ENCODE results near the gene RAPGEF5.

- TF ChIP-seq, protein P1, sequence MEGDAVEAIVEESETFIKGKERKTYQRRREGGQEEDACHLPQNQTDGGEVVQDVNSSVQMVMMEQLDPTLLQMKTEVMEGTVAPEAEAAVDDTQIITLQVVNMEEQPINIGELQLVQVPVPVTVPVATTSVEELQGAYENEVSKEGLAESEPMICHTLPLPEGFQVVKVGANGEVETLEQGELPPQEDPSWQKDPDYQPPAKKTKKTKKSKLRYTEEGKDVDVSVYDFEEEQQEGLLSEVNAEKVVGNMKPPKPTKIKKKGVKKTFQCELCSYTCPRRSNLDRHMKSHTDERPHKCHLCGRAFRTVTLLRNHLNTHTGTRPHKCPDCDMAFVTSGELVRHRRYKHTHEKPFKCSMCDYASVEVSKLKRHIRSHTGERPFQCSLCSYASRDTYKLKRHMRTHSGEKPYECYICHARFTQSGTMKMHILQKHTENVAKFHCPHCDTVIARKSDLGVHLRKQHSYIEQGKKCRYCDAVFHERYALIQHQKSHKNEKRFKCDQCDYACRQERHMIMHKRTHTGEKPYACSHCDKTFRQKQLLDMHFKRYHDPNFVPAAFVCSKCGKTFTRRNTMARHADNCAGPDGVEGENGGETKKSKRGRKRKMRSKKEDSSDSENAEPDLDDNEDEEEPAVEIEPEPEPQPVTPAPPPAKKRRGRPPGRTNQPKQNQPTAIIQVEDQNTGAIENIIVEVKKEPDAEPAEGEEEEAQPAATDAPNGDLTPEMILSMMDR (IDR thresholded peaks at IDR 0.05): no peak
- TF ChIP-seq POLR2A (IDR thresholded peaks at IDR 0.05; ENCODE audit: low read depth) (no peak), POLR2AphosphoS5 (IDR thresholded peaks at IDR 0.05) (no peak)
Measured at GRCh38 chr7:22146961-22147512, 209.9 kb downstream of the RAPGEF5 start.

All from esophagus muscularis mucosa (tissue), 3 donors.